ENCODE results near the gene B3GALT5. TPM values are rescaled to one million over a fixed set of nuclear protein-coding genes. Genes with fewer than 3 reads are reported as not detected.
A peak's percentile ranks its signal among the peaks of the same experiment; 100 is the strongest.

The B3GALT5 gene
- total RNA-seq, 1 experiment from 2014 or later = not detected

GRCh38 chr21:39630827-39631226, 18.1 kb downstream of the B3GALT5 start:
- intact Hi-C loops (cut with micrococcal nuclease) = loop anchor here (2.0 to 5.0 kb wide), 2 partner anchors 86 to 112 kb away; no protein-coding TSS in a partner anchor
- TF ChIP-seq CTCF (IDR thresholded peaks at IDR 0.05; ENCODE audit: unreplicated experiment) = no peak
- H3K4me1 Mint-ChIP-seq (ENCODE audit: insufficient read depth, unreplicated experiment) = peaks cover 37% of the 10 kb centered on the region
- no peaks in the 10 kb centered on the region for H3K36me3 Mint-ChIP-seq (ENCODE audit: insufficient read depth, unreplicated experiment)
- H3K27me3 Mint-ChIP-seq (ENCODE audit: insufficient read depth, unreplicated experiment) = no peaks in the 10 kb centered on the region
- H3K27ac Mint-ChIP-seq (ENCODE audit: low read depth, unreplicated experiment) = no peak overlapping the region
- DNase-seq (ENCODE audit: unreplicated experiment) = peak; percentile 4
- BruUV-seq (replicated peaks) = no TSS peak
- POLR2A ChIA-PET = interaction anchor here (0.7 kb wide), 2 partner anchors 20 to 215 kb away, joined by 3 read pairs; no protein-coding TSS in a partner anchor
- CTCF ChIA-PET = interaction anchor here (0.6 to 2.1 kb wide), 3 partner anchors 27 to 108 kb away, joined by 3 to 13 read pairs (median 4); no protein-coding TSS in a partner anchor
- no peaks in the 10 kb centered on the region for H3K9me3 Mint-ChIP-seq (ENCODE audit: unreplicated experiment)
- H3K4me3 Mint-ChIP-seq (ENCODE audit: unreplicated experiment) = no peak overlapping the region

GRCh38 chr21:39631842-39632562, 19.3 kb downstream of the B3GALT5 start:
- no peak for DNase-seq (ENCODE audit: unreplicated experiment)
- Mint-ChIP-seq H3K4me3 (ENCODE audit: unreplicated experiment) (no peak overlapping the region), H3K36me3 (ENCODE audit: insufficient read depth, unreplicated experiment) (no peaks in the 10 kb centered on the region), H3K4me1 (ENCODE audit: insufficient read depth, unreplicated experiment) (peaks cover 37% of the 10 kb centered on the region), H3K9me3 (ENCODE audit: unreplicated experiment) (no peaks in the 10 kb centered on the region), H3K27me3 (ENCODE audit: insufficient read depth, unreplicated experiment) (no peaks in the 10 kb centered on the region), H3K27ac (ENCODE audit: low read depth, unreplicated experiment) (no peak overlapping the region)
- ChIA-PET CTCF (interaction anchor here (0.7 to 2.1 kb wide), 2 partner anchors 105 to 109 kb away, joined by 4 to 13 read pairs; no protein-coding TSS in a partner anchor), POLR2A (no interaction called here)
- no peak for TF ChIP-seq CTCF (IDR thresholded peaks at IDR 0.05; ENCODE audit: unreplicated experiment)
- intact Hi-C loops (cut with micrococcal nuclease) = loop anchor here (2.0 to 5.0 kb wide), 2 partner anchors 85 to 113 kb away; no protein-coding TSS in a partner anchor
- BruUV-seq (replicated peaks) = no TSS peak

GRCh38 chr21:39632796-39633442, 20.2 kb downstream of the B3GALT5 start:
- Mint-ChIP-seq H3K4me1 (ENCODE audit: insufficient read depth, unreplicated experiment) (peaks cover 42% of the 10 kb centered on the region), H3K9me3 (ENCODE audit: unreplicated experiment) (no peaks in the 10 kb centered on the region), H3K36me3 (ENCODE audit: insufficient read depth, unreplicated experiment) (no peaks in the 10 kb centered on the region), H3K27me3 (ENCODE audit: insufficient read depth, unreplicated experiment) (no peaks in the 10 kb centered on the region), H3K27ac (ENCODE audit: low read depth, unreplicated experiment) (peak overlapping the region; percentile 80), H3K4me3 (ENCODE audit: unreplicated experiment) (no peak overlapping the region)
- intact Hi-C loops (cut with micrococcal nuclease) = loop anchor here (5.0 kb wide), 1 partner anchor 84 kb away; no protein-coding TSS in a partner anchor
- TF ChIP-seq CTCF (IDR thresholded peaks at IDR 0.05; ENCODE audit: unreplicated experiment) = no peak
- POLR2A ChIA-PET = interaction anchor here (1.4 kb wide), 1 partner anchor 114 kb away, joined by 3 read pairs; no protein-coding TSS in a partner anchor
- BruUV-seq (replicated peaks) = no TSS peak
- peak; percentile 12 for DNase-seq (ENCODE audit: unreplicated experiment)
- CTCF ChIA-PET = interaction anchor here (0.7 to 0.9 kb wide), 2 partner anchors 77 to 114 kb away, joined by 3 to 4 read pairs; no protein-coding TSS in a partner anchor

DNA sequence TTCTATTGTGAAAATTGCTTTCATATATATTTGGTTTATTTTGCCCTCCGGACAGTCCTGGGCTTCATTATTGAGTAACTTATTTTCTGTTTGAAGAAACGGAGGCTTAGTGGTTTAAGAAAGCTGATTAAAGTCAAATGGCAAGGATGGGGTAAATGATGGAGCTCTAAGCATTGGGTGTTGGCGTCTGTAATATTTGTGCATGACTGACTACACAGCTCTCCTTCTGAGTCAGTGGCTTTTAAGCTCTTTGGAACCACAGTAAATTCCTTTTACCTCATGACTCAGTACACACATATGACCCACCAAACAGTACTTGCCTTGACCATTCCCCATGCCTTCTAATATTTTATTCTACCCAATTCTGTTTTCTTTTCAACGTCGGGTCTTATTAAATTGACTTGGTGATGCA, 21.0 kb downstream of the B3GALT5 start:
- CTCF ChIA-PET = interaction anchor here (0.7 kb wide), 3 partner anchors 43 to 111 kb away, joined by 3 to 4 read pairs (median 4); no protein-coding TSS in a partner anchor
- DNase-seq (ENCODE audit: unreplicated experiment) = peak; percentile 51
- Mint-ChIP-seq H3K36me3 (ENCODE audit: insufficient read depth, unreplicated experiment) (no peaks in the 10 kb centered on the region), H3K9me3 (ENCODE audit: unreplicated experiment) (no peaks in the 10 kb centered on the region), H3K4me1 (ENCODE audit: insufficient read depth, unreplicated experiment) (peaks cover 43% of the 10 kb centered on the region), H3K27ac (ENCODE audit: low read depth, unreplicated experiment) (peak overlapping the region; percentile 80), H3K4me3 (ENCODE audit: unreplicated experiment) (peak overlapping the region; percentile 17), H3K27me3 (ENCODE audit: insufficient read depth, unreplicated experiment) (no peaks in the 10 kb centered on the region)
- POLR2A ChIA-PET = interaction anchor here (0.6 to 1.4 kb wide), 2 partner anchors 29 to 115 kb away, joined by 3 read pairs; no protein-coding TSS in a partner anchor
- intact Hi-C loops (cut with micrococcal nuclease) = loop anchor here (5.0 kb wide), 1 partner anchor 84 kb away; no protein-coding TSS in a partner anchor
- no TSS peak for BruUV-seq (replicated peaks)
- TF ChIP-seq CTCF (IDR thresholded peaks at IDR 0.05; ENCODE audit: unreplicated experiment) = no peak
